GM19351 (cell line): ENCODE results near the gene TMA7B.

Experiments
- ATAC-seq: cut with Tn5 transposase; IDR thresholded peaks from one replicate; pipeline ENCODE4 v1.9.1; 2021; ENCODE audit warnings: mild to moderate bottlenecking, moderate library complexity; ENCODE audit not compliant: unreplicated experiment

TMA7B gene

GRCh38 chr22:39959640-39960447 lies at the start of gene TMA7B:
Gene TMA7B (plus strand): TSS chr22:39960397. CDS start chr22:39964375, 3,978 bp downstream.
- no peak for ATAC-seq

GRCh38 chr22:39910876-39911613 lies 49.2 kb upstream of the TMA7B start:
- ATAC-seq, result no peak

GRCh38 chr22:39913321-39913720 lies 46.9 kb upstream of the TMA7B start:
- no peak for ATAC-seq

DNA sequence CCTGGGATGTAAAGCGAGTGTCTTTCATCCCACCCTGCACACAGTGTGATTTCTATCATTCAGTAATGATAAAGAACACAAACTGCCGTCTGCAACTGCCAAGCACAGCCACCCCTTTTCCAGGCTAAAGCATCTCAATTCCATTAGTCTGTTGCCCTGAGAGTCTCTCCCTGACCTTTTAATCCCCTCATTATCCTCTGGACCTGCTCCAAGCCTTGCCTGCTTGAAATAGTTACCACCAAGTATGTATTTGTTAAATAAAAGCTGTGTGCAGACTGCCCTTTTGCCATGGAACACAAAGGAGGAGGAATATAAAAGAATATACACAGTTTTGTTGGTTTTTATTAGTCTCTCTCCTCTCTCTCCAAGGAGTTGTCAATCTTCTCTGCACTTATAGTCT lies 46.3 kb upstream of the TMA7B start:
- no peak for ATAC-seq

DNA sequence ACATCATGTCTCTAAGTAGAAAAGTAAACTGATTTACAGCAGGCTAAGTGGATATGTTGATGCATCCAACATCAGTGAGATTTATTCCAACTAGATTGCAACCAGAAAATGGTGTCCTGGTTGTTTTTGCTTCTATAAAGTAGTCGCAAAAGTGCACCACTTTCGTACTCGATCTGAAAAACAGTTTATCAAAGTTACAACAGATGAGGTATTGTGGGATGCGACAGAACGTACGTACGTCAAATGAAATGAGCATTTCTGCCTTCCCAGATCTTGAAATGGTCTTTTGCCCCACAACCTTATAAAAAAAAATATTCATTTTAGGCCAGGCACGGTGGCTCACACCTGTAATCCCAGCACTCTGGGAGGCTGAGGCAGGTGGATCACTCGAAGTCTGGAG lies 45.6 kb upstream of the TMA7B start:
- no peak for ATAC-seq

DNA sequence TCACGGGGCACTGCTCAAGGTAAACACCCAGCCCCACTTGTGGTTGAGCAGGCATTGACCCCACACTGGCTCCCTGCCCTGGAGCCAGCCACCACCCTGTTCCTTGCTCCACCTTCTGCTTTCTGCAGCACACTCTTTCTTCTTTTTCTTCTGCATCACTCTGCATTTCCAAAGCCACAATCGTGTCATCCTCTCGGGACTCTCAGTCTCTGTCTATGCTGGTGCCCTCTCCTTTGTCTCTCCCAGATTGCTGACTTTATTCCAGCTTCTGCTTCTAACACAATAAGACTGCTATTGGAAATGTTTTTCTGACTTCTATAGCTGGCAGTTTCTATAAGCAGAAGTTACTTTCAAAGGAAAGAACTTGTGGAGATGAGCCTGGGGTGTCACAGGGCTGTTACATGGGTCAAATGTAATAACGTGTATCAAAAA lies 44.9 kb upstream of the TMA7B start:
- ATAC-seq, result no peak

DNA sequence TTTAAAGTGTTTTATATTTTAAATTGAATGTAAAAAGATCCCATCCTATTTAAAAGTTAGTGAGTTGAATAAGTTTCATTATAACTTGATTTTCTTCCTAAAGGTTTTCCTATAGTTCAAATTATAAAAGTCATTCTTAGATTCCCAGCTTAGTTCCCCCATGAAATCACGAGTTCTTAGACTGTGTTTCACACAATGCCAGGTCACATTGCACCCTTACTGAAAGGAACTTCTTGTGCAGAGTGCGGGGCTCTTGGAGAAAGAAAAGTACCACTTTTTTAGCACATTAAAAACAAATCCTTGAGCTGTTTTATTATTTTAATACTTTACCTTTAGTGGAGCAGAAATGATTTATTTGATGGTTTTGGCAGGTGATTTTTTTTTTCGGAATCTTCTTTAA lies 43.7 kb upstream of the TMA7B start:
- no peak for ATAC-seq

DNA sequence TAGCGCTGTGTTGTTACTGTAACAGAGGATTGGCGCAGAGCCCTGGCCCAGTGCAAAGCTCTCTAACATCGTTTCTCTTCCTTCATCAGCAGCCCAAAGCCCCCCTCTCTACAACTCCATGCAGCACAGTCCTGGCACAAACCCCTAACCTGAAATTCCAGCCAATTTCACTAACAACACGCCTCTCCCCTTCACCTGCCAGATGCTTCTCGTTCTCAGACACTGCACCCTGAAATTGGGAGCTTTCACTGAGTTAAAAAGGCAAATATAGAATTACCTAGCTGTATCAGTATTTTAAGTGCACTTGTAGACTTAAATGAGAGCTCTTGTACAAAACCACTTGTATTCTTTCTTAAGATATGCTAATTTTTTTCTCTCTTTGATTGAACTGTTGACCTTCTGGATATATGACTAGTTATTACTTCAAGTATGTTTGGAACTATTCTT lies 43.0 kb upstream of the TMA7B start:
- no peak for ATAC-seq

DNA sequence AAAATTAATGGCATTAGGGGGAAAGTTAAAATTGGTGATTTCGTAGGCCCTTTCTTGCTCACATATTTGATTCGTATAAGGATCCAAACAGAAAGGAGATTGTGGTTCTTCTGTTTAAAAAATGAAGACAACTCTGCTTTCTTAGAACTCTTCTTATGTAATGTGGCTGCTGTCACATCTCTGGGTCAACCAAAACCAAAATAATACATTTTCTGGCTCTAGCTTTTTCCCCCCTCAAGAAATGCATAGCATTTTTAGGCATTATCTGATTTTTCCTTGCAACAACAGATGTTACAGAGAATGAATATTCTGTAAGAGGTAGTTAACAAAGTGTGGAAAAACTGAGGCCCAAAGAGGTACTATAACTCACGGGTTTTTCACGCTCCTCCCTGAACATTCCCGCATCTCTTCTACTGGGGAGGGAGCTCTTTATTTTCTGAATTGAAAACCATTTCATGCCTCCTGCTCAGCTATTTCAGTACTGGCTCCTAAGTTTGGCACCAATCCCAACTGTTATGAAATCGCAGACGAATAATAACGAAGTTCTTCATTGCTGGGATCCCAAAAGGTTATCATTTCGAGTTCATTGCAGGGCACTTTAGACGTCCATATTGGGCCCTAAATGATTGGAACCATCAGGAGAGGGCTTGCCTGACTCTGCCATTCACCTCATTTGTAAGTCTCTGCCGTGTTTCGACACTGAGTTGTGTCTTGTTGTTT lies 42.3 kb upstream of the TMA7B start:
- ATAC-seq, result no peak

DNA sequence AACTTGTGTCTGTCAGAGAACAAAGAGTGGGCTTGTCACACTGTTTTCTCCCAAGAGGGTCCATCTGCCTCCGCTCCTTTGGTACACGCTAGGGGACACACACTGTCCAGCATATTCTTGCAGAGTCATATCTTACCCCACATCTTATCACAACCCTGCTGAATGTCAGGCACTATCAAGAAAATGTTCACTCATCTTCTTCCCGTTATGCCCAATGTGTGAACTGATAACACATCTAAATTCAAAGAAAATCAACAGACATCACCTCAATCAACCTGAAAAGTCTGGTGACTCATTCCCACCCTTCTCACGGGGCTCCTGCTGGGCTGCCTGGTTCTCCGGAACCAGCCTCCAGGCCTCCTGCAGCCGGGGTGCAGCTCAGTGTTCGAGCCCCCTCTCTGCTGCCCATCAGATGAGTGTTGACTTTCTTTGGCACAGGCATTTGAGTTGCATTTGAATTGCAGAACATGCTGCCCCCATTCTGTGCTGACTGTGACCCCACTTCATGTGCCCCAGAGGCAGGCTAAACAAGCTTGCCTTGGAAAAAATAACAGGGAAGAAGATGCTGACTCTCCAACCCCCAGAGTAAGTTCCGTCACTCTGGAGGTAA lies 40.0 kb upstream of the TMA7B start:
- no peak for ATAC-seq

DNA sequence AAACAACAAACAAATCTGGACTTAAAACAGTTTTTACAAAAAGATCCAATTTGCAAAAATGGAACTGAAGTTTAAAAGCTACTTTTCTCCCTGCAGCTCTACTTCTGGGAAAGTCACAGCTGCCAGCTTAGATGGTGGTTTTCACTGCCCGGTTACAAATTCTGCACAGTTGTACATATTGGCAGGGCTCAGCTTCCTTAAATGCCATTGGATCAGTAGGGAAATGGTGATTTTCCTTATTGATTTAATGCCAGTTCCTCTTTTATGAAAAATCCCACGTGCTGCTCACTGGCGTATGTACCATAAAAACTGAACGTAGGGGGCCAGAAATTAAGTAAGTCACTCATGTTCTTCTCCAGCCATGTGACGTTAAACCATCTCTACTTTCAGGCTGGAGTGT lies 36.5 kb upstream of the TMA7B start:
- ATAC-seq, result no peak

GRCh38 chr22:39924286-39924685 lies 35.9 kb upstream of the TMA7B start:
- ATAC-seq, result no peak

DNA sequence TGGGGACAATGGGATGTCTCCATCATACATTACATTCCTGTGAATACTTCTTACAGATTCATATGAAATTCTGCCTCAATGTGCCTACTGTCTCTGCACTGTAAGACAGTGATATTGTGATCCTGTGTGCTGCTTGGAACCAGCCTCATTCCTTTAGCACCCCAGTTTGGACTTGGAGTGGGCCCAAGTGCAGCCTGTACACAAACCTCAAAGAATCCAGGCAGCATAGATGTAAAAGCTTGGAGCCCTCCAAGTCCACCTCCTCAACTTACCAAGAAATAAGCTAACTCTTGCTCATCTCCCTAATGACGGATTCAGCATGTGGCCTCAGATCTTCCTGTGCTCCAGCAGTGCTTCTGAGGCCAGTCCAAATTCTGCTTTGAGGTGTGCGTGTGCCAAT lies 34.9 kb upstream of the TMA7B start:
- ATAC-seq, result no peak

GRCh38 chr22:39925909-39926679 lies 34.1 kb upstream of the TMA7B start:
- no peak for ATAC-seq

- no peak for ATAC-seq
Measured at GRCh38 chr22:39926753-39927152, 33.4 kb upstream of the TMA7B start.

DNA sequence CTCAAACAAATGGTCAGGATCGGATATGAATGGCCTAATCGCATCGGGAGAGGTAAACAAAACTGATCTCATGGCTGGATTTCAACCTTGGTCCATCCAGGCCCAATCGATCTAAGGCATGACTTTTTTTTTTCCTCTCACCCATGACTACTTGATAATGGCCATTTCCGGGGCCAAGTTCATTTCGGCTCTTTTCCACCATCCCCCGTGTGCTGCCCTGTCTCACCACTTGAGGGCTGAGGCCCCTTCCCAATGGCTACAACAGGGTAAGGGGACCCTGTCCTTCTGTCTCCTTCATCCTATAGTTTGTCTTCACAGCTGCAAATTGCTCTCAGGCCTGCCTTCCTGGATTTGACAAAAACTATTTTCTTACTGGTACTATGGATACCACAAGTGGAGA lies 32.7 kb upstream of the TMA7B start:
- ATAC-seq, result no peak

GRCh38 chr22:39928536-39929520 lies 31.4 kb upstream of the TMA7B start:
- ATAC-seq, result no peak

GRCh38 chr22:39931251-39931650 lies 28.9 kb upstream of the TMA7B start:
- ATAC-seq, result no peak

GRCh38 chr22:39932166-39932565 lies 28.0 kb upstream of the TMA7B start:
- ATAC-seq, result no peak
